Melanocyte of skin (primary cell): ENCODE results near the gene CENPV. TPM values are rescaled to one million over a fixed set of nuclear protein-coding genes. Genes with fewer than 3 reads are reported as not detected.

Source experiments
- total RNA-seq, 2 donors: library from RNA; depleted of rRNA; stranded (reverse); fragments of >200 nt; gene quantifications; 2 replicates each; pipeline ENCODE4 v1.2.3, GENCODE V29; 2012

The CENPV gene
- 1 to 10 TPM; 3.8 to 5.0 TPM for total RNA-seq

GRCh38 chr17:16353317-16354174, at the start of gene CENPV:
Gene CENPV, minus strand, starts transcription at chr17:16353469. Its CDS starts 33 bp downstream, at chr17:16353436.

GRCh38 chr17:16380640-16381495, 27.6 kb upstream of the CENPV start, which contains the start of gene UBB:
Gene UBB, plus strand, starts transcription at chr17:16381091. Its CDS starts 817 bp downstream, at chr17:16381908.

Other genes with a start within 250 kb of the CENPV start
- 10 to 100 TPM; 47.0 to 55.7 TPM for gene NCOR1, start 137.9 kb downstream of the CENPV start, total RNA-seq
- gene PIGL, start 136.3 kb downstream of the CENPV start, total RNA-seq: 10 to 100 TPM; 13.7 to 22.0 TPM
- 1,000 to 10,000 TPM; 2,345 to 2,908 TPM for gene UBB, start 27.6 kb upstream of the CENPV start, total RNA-seq
- gene TRPV2, start 62.1 kb upstream of the CENPV start, total RNA-seq: 100 to 1,000 TPM; 163 to 190 TPM
- under 1 TPM; 0.33 to 0.34 TPM for gene LRRC75A, start 138.7 kb upstream of the CENPV start, total RNA-seq
- gene ZNF287, start 215.7 kb upstream of the CENPV start, total RNA-seq: 1 to 10 TPM; 3.3 to 4.1 TPM